Measurements from ENCODE around the gene NPLOC4. TPM values are rescaled to one million over a fixed set of nuclear protein-coding genes. Genes with fewer than 3 reads are reported as not detected.

Gene NPLOC4
- total RNA-seq, 1 experiment from 2014 or later: 32.4 TPM

GRCh38 chr17:81666342-81667191 lies 29.7 kb upstream of the NPLOC4 start, which contains the start of the genes CCDC137 and OXLD1:
Gene CCDC137 (plus strand): TSS chr17:81666737. CDS start chr17:81666767, 30 bp downstream.
Gene OXLD1 (minus strand): TSS chr17:81666605. CDS start chr17:81666577, 28 bp downstream.
- H3K36me3 ChIP-seq (ENCODE audit: insufficient read depth, low read length): peaks cover 41% of the 10 kb centered on the region
- DNase-seq: peak; percentile 99
- peak within 1 kb of the TSS; percentile 86 for H3K27ac ChIP-seq (ENCODE audit: low read length)
- H3K9me3 ChIP-seq (ENCODE audit: low read length): no peaks in the 10 kb centered on the region
- peaks cover 24% of the 10 kb centered on the region for H3K4me1 ChIP-seq (ENCODE audit: low read length)
- H3K4me3 ChIP-seq (ENCODE audit: low read length): peak within 1 kb of the TSS; percentile 96
- H2AFZ ChIP-seq (ENCODE audit: low read length): no peak within 1 kb of the TSS
- no peaks in the 10 kb centered on the region for H3K9me2 ChIP-seq (replicated peaks; ENCODE audit: insufficient read depth, low read length)
- H3K9ac ChIP-seq (ENCODE audit: low read length): peak within 1 kb of the TSS; percentile 99
- peaks cover 43% of the 10 kb centered on the region for H3K79me2 ChIP-seq (ENCODE audit: low read length)
- no peaks in the 10 kb centered on the region for H4K20me1 ChIP-seq (ENCODE audit: insufficient read depth, low read depth, low read length)
- peak within 1 kb of the TSS; percentile 97 for H3K4me2 ChIP-seq (ENCODE audit: low read depth, low read length, poor library complexity, severe bottlenecking)
- no peaks in the 10 kb centered on the region for H3K27me3 ChIP-seq (ENCODE audit: low read length)

GRCh38 chr17:81666092-81666341 lies 29.1 kb upstream of the NPLOC4 start:
- Histone ChIP-seq H3K36me3 (ENCODE audit: insufficient read depth, low read length) (peaks cover 37% of the 10 kb centered on the region), H3K27ac (ENCODE audit: low read length) (peak overlapping the region; percentile 86), H3K9me2 (replicated peaks; ENCODE audit: insufficient read depth, low read length) (no peaks in the 10 kb centered on the region), H3K79me2 (ENCODE audit: low read length) (peaks cover 43% of the 10 kb centered on the region), H3K4me1 (ENCODE audit: low read length) (peaks cover 24% of the 10 kb centered on the region), H3K4me3 (ENCODE audit: low read length) (peak overlapping the region; percentile 96), H3K9me3 (ENCODE audit: low read length) (no peaks in the 10 kb centered on the region), H4K20me1 (ENCODE audit: insufficient read depth, low read depth, low read length) (no peaks in the 10 kb centered on the region), H3K9ac (ENCODE audit: low read length) (peak overlapping the region; percentile 99), H3K27me3 (ENCODE audit: low read length) (no peaks in the 10 kb centered on the region), H2AFZ (ENCODE audit: low read length) (no peak overlapping the region), H3K4me2 (ENCODE audit: low read depth, low read length, poor library complexity, severe bottlenecking) (peak overlapping the region; percentile 97)
- peak; percentile 70 for DNase-seq

- H3K9me3 ChIP-seq (ENCODE audit: low read length): no peaks in the 10 kb centered on the region
- peak overlapping the region; percentile 99 for H3K9ac ChIP-seq (ENCODE audit: low read length)
- H3K27ac ChIP-seq (ENCODE audit: low read length): peak overlapping the region; percentile 86
- peak; percentile 88 for DNase-seq
- H3K27me3 ChIP-seq (ENCODE audit: low read length): no peaks in the 10 kb centered on the region
- H3K4me3 ChIP-seq (ENCODE audit: low read length): peak overlapping the region; percentile 96
- H4K20me1 ChIP-seq (ENCODE audit: insufficient read depth, low read depth, low read length): no peaks in the 10 kb centered on the region
- peaks cover 43% of the 10 kb centered on the region for H3K79me2 ChIP-seq (ENCODE audit: low read length)
- peaks cover 35% of the 10 kb centered on the region for H3K36me3 ChIP-seq (ENCODE audit: insufficient read depth, low read length)
- no peak overlapping the region for H2AFZ ChIP-seq (ENCODE audit: low read length)
- peaks cover 24% of the 10 kb centered on the region for H3K4me1 ChIP-seq (ENCODE audit: low read length)
- H3K4me2 ChIP-seq (ENCODE audit: low read depth, low read length, poor library complexity, severe bottlenecking): peak overlapping the region; percentile 97
- no peaks in the 10 kb centered on the region for H3K9me2 ChIP-seq (replicated peaks; ENCODE audit: insufficient read depth, low read length)
These were observed 28.5 kb upstream of the NPLOC4 start for GRCh38 chr17:81665205-81666091.

- DNase-seq: no peak
- peaks cover 24% of the 10 kb centered on the region; the same call in 1 of the 2 replicates for H3K36me3 ChIP-seq (ENCODE audit: insufficient read depth, low read length)
- no peak overlapping the region for H3K4me3 ChIP-seq (ENCODE audit: low read length)
- H3K4me1 ChIP-seq (ENCODE audit: low read length): peaks cover 24% of the 10 kb centered on the region
- no peak overlapping the region for H3K9ac ChIP-seq (ENCODE audit: low read length)
- H3K27me3 ChIP-seq (ENCODE audit: low read length): no peaks in the 10 kb centered on the region
- no peak overlapping the region for H3K27ac ChIP-seq (ENCODE audit: low read length)
- no peak overlapping the region for H3K4me2 ChIP-seq (ENCODE audit: low read depth, low read length, poor library complexity, severe bottlenecking)
- H2AFZ ChIP-seq (ENCODE audit: low read length): no peak overlapping the region
- no peaks in the 10 kb centered on the region for H3K9me2 ChIP-seq (replicated peaks; ENCODE audit: insufficient read depth, low read length)
- H4K20me1 ChIP-seq (ENCODE audit: insufficient read depth, low read depth, low read length): no peaks in the 10 kb centered on the region
- H3K9me3 ChIP-seq (ENCODE audit: low read length): no peaks in the 10 kb centered on the region
- peaks cover 40% of the 10 kb centered on the region for H3K79me2 ChIP-seq (ENCODE audit: low read length)
These were observed 27.1 kb upstream of the NPLOC4 start for GRCh38 chr17:81664051-81664470.

- Histone ChIP-seq H3K27ac (ENCODE audit: low read length) (no peak overlapping the region), H3K9me2 (replicated peaks; ENCODE audit: insufficient read depth, low read length) (no peaks in the 10 kb centered on the region), H3K9me3 (ENCODE audit: low read length) (no peaks in the 10 kb centered on the region), H3K4me2 (ENCODE audit: low read depth, low read length, poor library complexity, severe bottlenecking) (no peak overlapping the region), H3K27me3 (ENCODE audit: low read length) (no peaks in the 10 kb centered on the region), H4K20me1 (ENCODE audit: insufficient read depth, low read depth, low read length) (no peaks in the 10 kb centered on the region), H3K4me1 (ENCODE audit: low read length) (peaks cover 12% of the 10 kb centered on the region), H3K79me2 (ENCODE audit: low read length) (peaks cover 22% of the 10 kb centered on the region), H3K36me3 (ENCODE audit: insufficient read depth, low read length) (peaks cover 13% of the 10 kb centered on the region; the same call in 1 of the 2 replicates), H2AFZ (ENCODE audit: low read length) (no peak overlapping the region), H3K9ac (ENCODE audit: low read length) (no peak overlapping the region), H3K4me3 (ENCODE audit: low read length) (no peak overlapping the region)
- DNase-seq: no peak
These were observed 25.1 kb upstream of the NPLOC4 start for GRCh38 chr17:81662002-81662401.

GRCh38 chr17:81660441-81660840 lies 23.5 kb upstream of the NPLOC4 start:
- Histone ChIP-seq H3K79me2 (ENCODE audit: low read length) (peaks cover 7% of the 10 kb centered on the region), H3K27me3 (ENCODE audit: low read length) (no peaks in the 10 kb centered on the region), H3K9ac (ENCODE audit: low read length) (no peak overlapping the region), H3K4me1 (ENCODE audit: low read length) (peaks cover 7% of the 10 kb centered on the region), H3K36me3 (ENCODE audit: insufficient read depth, low read length) (peaks cover 13% of the 10 kb centered on the region; the same call in 1 of the 2 replicates), H4K20me1 (ENCODE audit: insufficient read depth, low read depth, low read length) (no peaks in the 10 kb centered on the region), H3K4me2 (ENCODE audit: low read depth, low read length, poor library complexity, severe bottlenecking) (no peak overlapping the region), H2AFZ (ENCODE audit: low read length) (no peak overlapping the region), H3K9me2 (replicated peaks; ENCODE audit: insufficient read depth, low read length) (no peaks in the 10 kb centered on the region), H3K27ac (ENCODE audit: low read length) (no peak overlapping the region), H3K9me3 (ENCODE audit: low read length) (no peaks in the 10 kb centered on the region), H3K4me3 (ENCODE audit: low read length) (no peak overlapping the region)
- no peak for DNase-seq

GRCh38 chr17:81659038-81659437 lies 22.1 kb upstream of the NPLOC4 start:
- no peaks in the 10 kb centered on the region for H3K9me2 ChIP-seq (replicated peaks; ENCODE audit: insufficient read depth, low read length)
- no peaks in the 10 kb centered on the region for H3K36me3 ChIP-seq (ENCODE audit: insufficient read depth, low read length)
- H3K4me1 ChIP-seq (ENCODE audit: low read length): no peaks in the 10 kb centered on the region
- no peak overlapping the region for H2AFZ ChIP-seq (ENCODE audit: low read length)
- no peak overlapping the region for H3K27ac ChIP-seq (ENCODE audit: low read length)
- H4K20me1 ChIP-seq (ENCODE audit: insufficient read depth, low read depth, low read length): no peaks in the 10 kb centered on the region
- H3K9ac ChIP-seq (ENCODE audit: low read length): no peak overlapping the region
- H3K4me2 ChIP-seq (ENCODE audit: low read depth, low read length, poor library complexity, severe bottlenecking): no peak overlapping the region
- H3K27me3 ChIP-seq (ENCODE audit: low read length): no peaks in the 10 kb centered on the region
- H3K4me3 ChIP-seq (ENCODE audit: low read length): no peak overlapping the region
- no peaks in the 10 kb centered on the region for H3K9me3 ChIP-seq (ENCODE audit: low read length)
- no peak for DNase-seq
- no peaks in the 10 kb centered on the region for H3K79me2 ChIP-seq (ENCODE audit: low read length)

GRCh38 chr17:81656835-81657234 lies 19.9 kb upstream of the NPLOC4 start:
- H3K4me2 ChIP-seq (ENCODE audit: low read depth, low read length, poor library complexity, severe bottlenecking): no peak overlapping the region
- no peak overlapping the region for H3K9ac ChIP-seq (ENCODE audit: low read length)

More at GRCh38 chr17:81656835-81657234, 19.9 kb upstream of the NPLOC4 start:
- no peaks in the 10 kb centered on the region for H3K36me3 ChIP-seq (ENCODE audit: insufficient read depth, low read length)
- H2AFZ ChIP-seq (ENCODE audit: low read length): no peak overlapping the region
- H3K9me2 ChIP-seq (replicated peaks; ENCODE audit: insufficient read depth, low read length): no peaks in the 10 kb centered on the region
- H3K27me3 ChIP-seq (ENCODE audit: low read length): no peaks in the 10 kb centered on the region
- H3K27ac ChIP-seq (ENCODE audit: low read length): no peak overlapping the region
- no peak for DNase-seq
- H3K4me3 ChIP-seq (ENCODE audit: low read length): no peak overlapping the region
- no peaks in the 10 kb centered on the region for H4K20me1 ChIP-seq (ENCODE audit: insufficient read depth, low read depth, low read length)
- no peaks in the 10 kb centered on the region for H3K79me2 ChIP-seq (ENCODE audit: low read length)
- H3K9me3 ChIP-seq (ENCODE audit: low read length): no peaks in the 10 kb centered on the region
- no peaks in the 10 kb centered on the region for H3K4me1 ChIP-seq (ENCODE audit: low read length)
